Measurements from ENCODE around the gene FMNL3.

The FMNL3 gene

DNA sequence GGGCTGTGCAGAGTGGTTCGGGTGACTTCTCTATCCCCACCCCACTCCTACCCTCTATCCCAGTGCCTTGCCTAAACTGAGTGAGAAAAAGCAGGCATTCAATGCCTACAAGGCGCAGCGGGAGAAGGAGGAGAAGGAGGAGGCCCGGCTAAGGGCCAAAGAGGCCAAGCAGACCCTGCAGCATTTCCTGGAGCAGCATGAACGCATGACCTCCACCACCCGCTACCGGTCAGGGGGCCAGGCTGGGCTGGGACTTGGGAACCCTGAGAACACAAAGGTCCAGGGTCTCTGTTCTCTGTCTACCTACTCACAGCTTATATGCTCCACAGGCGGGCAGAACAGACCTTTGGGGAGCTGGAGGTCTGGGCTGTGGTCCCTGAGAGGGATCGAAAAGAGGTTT is 72.2 kb downstream of the FMNL3 start:
- H3K4me3 ChIP-seq (ENCODE audit: insufficient read length, low read depth), result no peak overlapping the region
- H3K4me1 ChIP-seq (ENCODE audit: insufficient read depth, insufficient read length), result no peaks in the 10 kb centered on the region
- no peaks in the 10 kb centered on the region for H3K9me3 ChIP-seq (ENCODE audit: insufficient read depth, low read length)
- DNase-seq (ENCODE audit: low read depth, low spot score), result no peak
- no peaks in the 10 kb centered on the region for H3K27me3 ChIP-seq (ENCODE audit: insufficient read depth, insufficient read length)
- peaks cover 12% of the 10 kb centered on the region for H3K36me3 ChIP-seq (ENCODE audit: insufficient read depth, insufficient read length, low read length)
- TF ChIP-seq SUZ12 (IDR thresholded peaks at IDR 0.05; ENCODE audit: extremely low read depth, insufficient read depth, insufficient read length) (no peak), YY1 (IDR thresholded peaks at IDR 0.05; ENCODE audit: insufficient read depth, insufficient read length) (no peak), ZNF274 (IDR thresholded peaks at IDR 0.05; ENCODE audit: low read depth, low read length) (no peak)
- no peak overlapping the region for H3K9ac ChIP-seq (ENCODE audit: insufficient read length, low read depth)

DNA sequence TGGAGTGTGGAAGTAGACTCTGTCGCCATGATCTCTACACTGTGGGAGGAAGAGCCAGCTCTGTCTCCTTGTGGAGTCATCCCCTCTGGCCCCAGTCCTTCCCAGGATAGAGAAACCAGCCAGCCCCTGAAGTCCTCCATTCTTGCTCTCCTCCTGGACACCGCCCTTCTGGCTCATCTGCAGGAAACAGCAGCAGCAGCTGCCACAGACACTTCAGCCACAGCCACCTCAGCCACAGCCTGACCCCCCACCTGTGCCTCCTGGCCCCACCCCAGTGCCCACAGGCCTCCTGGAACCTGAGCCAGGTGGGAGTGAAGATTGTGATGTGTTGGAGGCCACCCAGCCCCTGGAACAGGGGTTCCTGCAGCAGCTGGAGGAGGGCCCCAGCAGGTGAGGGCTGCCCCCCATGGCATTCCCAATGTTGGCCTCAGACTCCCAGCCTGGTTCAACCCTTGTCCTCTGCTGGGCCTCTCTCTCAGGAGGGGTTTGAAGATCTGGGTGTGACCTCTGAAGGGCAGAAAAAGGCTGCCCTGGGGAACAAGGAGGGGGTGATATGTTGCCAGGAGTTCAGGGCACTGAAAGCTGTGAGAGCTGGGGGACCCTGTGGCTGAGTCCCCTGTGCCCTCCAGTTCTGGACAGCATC is 73.4 kb downstream of the FMNL3 start:
- no peak overlapping the region for H3K9ac ChIP-seq (ENCODE audit: insufficient read length, low read depth)
- H3K4me3 ChIP-seq (ENCODE audit: insufficient read length, low read depth), result no peak overlapping the region
- H3K4me1 ChIP-seq (ENCODE audit: insufficient read depth, insufficient read length), result no peaks in the 10 kb centered on the region
- no peak for DNase-seq (ENCODE audit: low read depth, low spot score)
- TF ChIP-seq ZNF274 (IDR thresholded peaks at IDR 0.05; ENCODE audit: low read depth, low read length) (no peak), SUZ12 (IDR thresholded peaks at IDR 0.05; ENCODE audit: extremely low read depth, insufficient read depth, insufficient read length) (no peak), YY1 (IDR thresholded peaks at IDR 0.05; ENCODE audit: insufficient read depth, insufficient read length) (no peak)
- H3K36me3 ChIP-seq (ENCODE audit: insufficient read depth, insufficient read length, low read length), result peaks cover 12% of the 10 kb centered on the region
- no peaks in the 10 kb centered on the region for H3K9me3 ChIP-seq (ENCODE audit: insufficient read depth, low read length)
- H3K27me3 ChIP-seq (ENCODE audit: insufficient read depth, insufficient read length), result no peaks in the 10 kb centered on the region

GRCh38 chr12:49632986-49633702 is 74.1 kb downstream of the FMNL3 start:
- Histone ChIP-seq H3K36me3 (ENCODE audit: insufficient read depth, insufficient read length, low read length) (peaks cover 12% of the 10 kb centered on the region), H3K4me1 (ENCODE audit: insufficient read depth, insufficient read length) (no peaks in the 10 kb centered on the region), H3K4me3 (ENCODE audit: insufficient read length, low read depth) (no peak overlapping the region), H3K27me3 (ENCODE audit: insufficient read depth, insufficient read length) (no peaks in the 10 kb centered on the region), H3K9me3 (ENCODE audit: insufficient read depth, low read length) (no peaks in the 10 kb centered on the region), H3K9ac (ENCODE audit: insufficient read length, low read depth) (no peak overlapping the region)
- DNase-seq (ENCODE audit: low read depth, low spot score), result no peak
- TF ChIP-seq YY1 (IDR thresholded peaks at IDR 0.05; ENCODE audit: insufficient read depth, insufficient read length), result no peak
- TF ChIP-seq ZNF274 (IDR thresholded peaks at IDR 0.05; ENCODE audit: low read depth, low read length), result no peak
- no peak for TF ChIP-seq SUZ12 (IDR thresholded peaks at IDR 0.05; ENCODE audit: extremely low read depth, insufficient read depth, insufficient read length)

- Histone ChIP-seq H3K4me3 (ENCODE audit: insufficient read length, low read depth) (no peak overlapping the region), H3K9ac (ENCODE audit: insufficient read length, low read depth) (no peak overlapping the region), H3K4me1 (ENCODE audit: insufficient read depth, insufficient read length) (no peaks in the 10 kb centered on the region), H3K36me3 (ENCODE audit: insufficient read depth, insufficient read length, low read length) (peaks cover 12% of the 10 kb centered on the region), H3K9me3 (ENCODE audit: insufficient read depth, low read length) (no peaks in the 10 kb centered on the region), H3K27me3 (ENCODE audit: insufficient read depth, insufficient read length) (no peaks in the 10 kb centered on the region)
- no peak for DNase-seq (ENCODE audit: low read depth, low spot score)
- TF ChIP-seq SUZ12 (IDR thresholded peaks at IDR 0.05; ENCODE audit: extremely low read depth, insufficient read depth, insufficient read length) (no peak), ZNF274 (IDR thresholded peaks at IDR 0.05; ENCODE audit: low read depth, low read length) (no peak), YY1 (IDR thresholded peaks at IDR 0.05; ENCODE audit: insufficient read depth, insufficient read length) (no peak)
Observed at GRCh38 chr12:49632401-49632800, 74.8 kb downstream of the FMNL3 start.

- Histone ChIP-seq H3K4me1 (ENCODE audit: insufficient read depth, insufficient read length) (no peaks in the 10 kb centered on the region), H3K27me3 (ENCODE audit: insufficient read depth, insufficient read length) (no peaks in the 10 kb centered on the region), H3K9ac (ENCODE audit: insufficient read length, low read depth) (no peak overlapping the region), H3K9me3 (ENCODE audit: insufficient read depth, low read length) (no peaks in the 10 kb centered on the region), H3K36me3 (ENCODE audit: insufficient read depth, insufficient read length, low read length) (peaks cover 10% of the 10 kb centered on the region), H3K4me3 (ENCODE audit: insufficient read length, low read depth) (no peak overlapping the region)
- DNase-seq (ENCODE audit: low read depth, low spot score), result no peak
- no peak for TF ChIP-seq SUZ12 (IDR thresholded peaks at IDR 0.05; ENCODE audit: extremely low read depth, insufficient read depth, insufficient read length)
- TF ChIP-seq ZNF274 (IDR thresholded peaks at IDR 0.05; ENCODE audit: low read depth, low read length), result no peak
- no peak for TF ChIP-seq YY1 (IDR thresholded peaks at IDR 0.05; ENCODE audit: insufficient read depth, insufficient read length)
Observed at GRCh38 chr12:49631336-49631907, 75.8 kb downstream of the FMNL3 start.

DNA sequence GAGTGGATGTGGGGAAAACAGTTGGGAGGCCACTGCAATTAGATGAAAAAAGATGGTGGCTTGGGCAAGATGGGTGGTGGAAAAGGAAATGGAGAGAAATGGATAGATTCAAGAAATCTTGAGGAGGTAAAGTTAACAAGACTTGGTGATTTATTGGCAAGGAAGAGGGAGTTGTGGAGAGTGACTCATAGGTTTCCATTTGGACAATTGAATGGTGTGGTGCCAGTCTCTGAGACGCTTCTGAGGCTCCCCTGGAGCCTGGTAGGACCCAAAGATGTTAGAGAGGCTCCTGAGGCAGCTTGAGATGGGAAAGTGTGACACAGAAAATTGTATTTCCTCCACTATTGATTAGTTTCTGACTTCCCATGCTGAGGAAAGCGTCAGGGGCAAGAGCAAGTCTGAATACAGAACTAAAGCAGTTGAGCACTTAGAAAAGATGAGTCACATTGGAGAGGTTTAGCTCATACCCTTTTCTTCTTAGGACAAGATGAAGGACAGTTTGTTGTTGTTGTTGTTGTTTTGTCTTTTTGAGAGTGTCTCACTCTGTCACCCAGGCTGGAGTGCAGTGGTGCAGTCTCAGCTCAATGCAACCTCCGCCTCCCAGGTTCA is 79.3 kb downstream of the FMNL3 start:
- no peak overlapping the region for H3K9ac ChIP-seq (ENCODE audit: insufficient read length, low read depth)
- no peak for TF ChIP-seq ZNF274 (IDR thresholded peaks at IDR 0.05; ENCODE audit: low read depth, low read length)
- no peaks in the 10 kb centered on the region for H3K27me3 ChIP-seq (ENCODE audit: insufficient read depth, insufficient read length)
- no peak for DNase-seq (ENCODE audit: low read depth, low spot score)
- peaks cover 7% of the 10 kb centered on the region for H3K36me3 ChIP-seq (ENCODE audit: insufficient read depth, insufficient read length, low read length)
- no peak overlapping the region for H3K4me3 ChIP-seq (ENCODE audit: insufficient read length, low read depth)
- H3K4me1 ChIP-seq (ENCODE audit: insufficient read depth, insufficient read length), result no peaks in the 10 kb centered on the region
- H3K9me3 ChIP-seq (ENCODE audit: insufficient read depth, low read length), result no peaks in the 10 kb centered on the region

DNA sequence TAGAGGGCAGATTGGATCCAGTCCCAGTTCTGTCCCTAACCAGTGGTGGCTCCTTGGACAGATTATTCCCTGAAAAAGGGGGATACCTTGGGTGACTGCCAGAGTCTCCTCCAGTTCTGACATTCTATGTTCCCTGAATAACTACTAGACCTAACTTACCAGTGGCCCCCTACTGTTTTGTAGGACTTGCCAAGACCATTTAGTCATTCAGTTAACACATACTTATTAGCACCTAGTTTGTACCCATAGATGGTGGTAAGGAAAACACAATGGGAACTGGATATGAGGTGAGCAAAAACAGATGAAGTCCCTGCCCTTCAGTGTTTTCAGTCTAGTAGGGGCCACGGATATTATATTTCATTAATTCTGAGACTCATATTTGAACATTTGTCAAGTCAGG is 80.4 kb downstream of the FMNL3 start:
- no peak overlapping the region for H3K4me3 ChIP-seq (ENCODE audit: insufficient read length, low read depth)
- DNase-seq (ENCODE audit: low read depth, low spot score), result no peak
- no peaks in the 10 kb centered on the region for H3K4me1 ChIP-seq (ENCODE audit: insufficient read depth, insufficient read length)
- H3K36me3 ChIP-seq (ENCODE audit: insufficient read depth, insufficient read length, low read length), result peaks cover 3% of the 10 kb centered on the region
- no peaks in the 10 kb centered on the region for H3K9me3 ChIP-seq (ENCODE audit: insufficient read depth, low read length)
- no peak for TF ChIP-seq ZNF274 (IDR thresholded peaks at IDR 0.05; ENCODE audit: low read depth, low read length)
- no peak for TF ChIP-seq YY1 (IDR thresholded peaks at IDR 0.05; ENCODE audit: insufficient read depth, insufficient read length)
- TF ChIP-seq SUZ12 (IDR thresholded peaks at IDR 0.05; ENCODE audit: extremely low read depth, insufficient read depth, insufficient read length), result no peak
- H3K27me3 ChIP-seq (ENCODE audit: insufficient read depth, insufficient read length), result peaks cover under 1% of the 10 kb centered on the region
- H3K9ac ChIP-seq (ENCODE audit: insufficient read length, low read depth), result no peak overlapping the region

Data from NT2/D1 (cell line).